HG03108 (cell line): ENCODE results near the gene PHAF1.

ENCODE experiments used
- ATAC-seq: cut with Tn5 transposase; IDR thresholded peaks from one replicate; pipeline ENCODE4 v1.9.1; 2021; ENCODE audit warnings: moderate library complexity; ENCODE audit not compliant: unreplicated experiment

Gene PHAF1

GRCh38 chr16:67109407-67110135, at the start of gene PHAF1:
TSS of gene PHAF1 (plus strand) at chr16:67109941. CDS start at chr16:67110176, 235 bp downstream.
- ATAC-seq: peak; percentile 82

DNA sequence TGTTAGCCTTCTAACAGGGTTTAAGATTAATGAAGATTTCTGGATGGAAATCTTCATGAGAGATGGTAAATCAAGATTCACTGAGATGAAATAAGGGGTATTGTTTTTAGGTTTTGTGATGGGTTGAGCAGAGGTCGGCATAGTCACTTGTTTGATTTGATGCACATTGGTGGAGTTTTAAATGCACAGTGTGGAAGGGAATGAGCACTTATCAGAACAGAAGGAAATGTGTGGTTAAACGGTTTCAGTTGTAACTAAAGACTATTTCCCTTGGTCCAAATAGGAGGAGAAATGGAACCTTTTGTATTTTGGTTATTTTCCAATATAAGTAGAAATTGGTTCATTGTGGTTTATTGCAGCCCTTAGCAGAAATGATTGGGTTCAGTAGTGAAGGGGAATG, 46.7 kb upstream of the PHAF1 start:
- ATAC-seq: no peak

- ATAC-seq: no peak
These were observed 41.5 kb upstream of the PHAF1 start for GRCh38 chr16:67068212-67068753.

DNA sequence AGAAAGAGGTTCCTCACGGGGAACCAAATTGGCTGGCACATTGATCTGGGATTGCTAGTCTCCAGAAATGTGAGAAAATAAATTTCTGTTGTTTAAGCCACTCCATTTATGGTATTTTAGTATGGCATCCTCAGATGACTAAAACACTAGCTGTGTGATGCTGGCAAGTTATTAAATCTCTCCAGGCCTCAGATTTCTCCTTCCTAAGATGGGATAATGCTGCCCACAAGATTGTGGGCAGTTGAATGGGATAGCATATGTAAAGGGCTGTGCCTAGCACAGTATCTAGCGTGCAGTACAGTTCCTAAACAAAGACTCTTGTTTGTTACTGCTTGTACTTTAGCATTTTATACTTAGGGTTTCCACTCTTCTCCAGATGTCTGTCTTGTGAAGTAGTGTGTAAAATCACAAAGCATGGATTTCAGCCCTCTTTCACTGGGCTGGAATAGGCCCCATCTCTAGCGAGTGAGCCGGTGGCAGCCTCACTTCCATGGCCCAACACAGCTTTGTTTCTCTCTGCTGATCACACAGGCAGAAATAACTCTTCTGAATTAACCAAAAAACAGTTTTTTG, 38.2 kb upstream of the PHAF1 start:
- ATAC-seq: no peak

- ATAC-seq: no peak
These were observed 34.4 kb upstream of the PHAF1 start for GRCh38 chr16:67075331-67075730.

DNA sequence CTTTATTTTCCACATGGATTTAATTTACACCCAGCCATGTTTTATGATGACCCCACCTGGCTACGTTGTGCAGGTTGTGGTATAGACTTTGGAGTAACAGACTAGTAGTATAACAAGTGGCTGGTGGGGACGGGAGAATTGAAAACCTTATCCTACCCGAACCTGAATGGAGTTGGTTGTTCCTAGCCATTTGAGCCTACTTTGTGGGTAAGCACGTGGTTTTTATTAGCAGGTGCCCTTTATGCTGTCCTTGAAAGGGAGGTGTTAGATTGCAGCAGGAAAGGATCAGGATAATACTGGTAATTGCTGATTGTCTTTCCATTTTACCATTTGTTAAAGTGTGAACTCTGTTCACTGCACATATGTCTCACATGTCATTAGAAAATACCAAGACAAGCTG, 31.9 kb upstream of the PHAF1 start:
- ATAC-seq: no peak

DNA sequence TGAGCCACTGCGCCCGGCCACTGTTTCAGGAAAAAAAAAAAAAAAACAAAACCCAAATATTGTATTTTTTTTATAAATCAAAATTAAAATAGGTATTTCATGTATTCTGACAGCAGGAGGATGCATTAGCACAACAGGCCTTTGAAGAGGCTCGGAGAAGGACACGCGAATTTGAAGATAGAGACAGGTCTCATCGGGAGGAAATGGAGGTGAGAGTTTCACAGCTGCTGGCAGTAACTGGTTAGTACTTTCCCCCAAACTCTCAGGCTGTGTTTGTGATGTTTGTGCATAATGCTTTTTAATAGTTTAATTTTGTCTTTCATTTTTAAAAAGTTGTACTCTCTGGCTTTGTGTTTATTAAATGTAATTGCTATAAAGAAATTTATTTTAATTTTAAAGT, 27.6 kb upstream of the PHAF1 start:
- no peak for ATAC-seq

- no peak for ATAC-seq
These were observed 26.9 kb upstream of the PHAF1 start for GRCh38 chr16:67082891-67083290.

DNA sequence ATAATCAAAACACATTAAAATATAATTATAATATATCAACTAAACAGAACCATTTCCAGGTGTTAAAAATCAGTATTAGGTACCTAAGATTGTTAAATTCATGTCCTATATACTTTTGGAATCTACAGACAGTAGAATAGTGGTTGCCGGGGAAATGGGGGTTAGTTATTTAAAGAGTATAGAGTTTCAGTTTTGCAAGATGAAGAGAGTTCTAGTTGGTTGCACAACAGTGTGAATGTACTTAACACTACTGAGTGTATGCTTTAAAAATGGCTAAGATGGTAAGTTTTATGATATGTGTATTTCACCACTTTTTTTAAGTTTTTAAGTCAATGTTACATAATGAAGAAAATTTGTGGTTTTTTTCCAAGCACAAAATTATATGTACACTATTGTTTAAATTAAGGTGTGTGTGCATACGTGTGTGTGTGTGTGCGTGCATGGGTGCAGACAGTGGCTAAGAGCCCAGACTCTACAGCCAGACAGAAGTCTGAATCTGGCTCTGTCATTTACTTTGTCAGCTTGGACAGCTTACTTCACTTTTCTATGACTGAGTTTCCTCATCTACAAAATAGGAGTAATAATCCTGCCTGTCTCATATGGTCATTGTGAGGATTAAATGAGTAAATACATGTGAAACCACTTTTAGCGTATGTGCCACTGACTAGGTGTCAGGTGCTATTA, 25.3 kb upstream of the PHAF1 start:
- peak; percentile 75 for ATAC-seq

DNA sequence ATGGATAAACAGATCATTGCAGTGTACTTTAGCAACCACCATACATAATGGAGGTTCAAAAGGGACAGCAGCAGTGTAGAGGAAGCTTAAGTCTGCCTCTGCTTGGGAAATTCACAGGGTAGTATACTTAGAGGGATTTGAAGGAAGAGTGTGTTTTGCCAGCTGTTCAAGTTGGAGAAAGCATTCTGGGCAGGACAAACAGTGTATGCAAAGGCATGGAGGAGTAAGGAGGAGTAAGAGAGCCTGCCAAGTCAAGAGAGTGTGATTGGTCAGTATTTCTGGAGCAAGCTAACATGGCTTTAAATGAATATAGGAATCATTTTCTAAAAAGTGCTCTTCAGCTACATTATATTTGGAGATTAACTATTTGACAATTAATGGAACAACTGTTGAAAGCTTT, 22.9 kb upstream of the PHAF1 start:
- ATAC-seq: no peak

GRCh38 chr16:67087291-67087690, 22.4 kb upstream of the PHAF1 start:
- ATAC-seq: no peak

DNA sequence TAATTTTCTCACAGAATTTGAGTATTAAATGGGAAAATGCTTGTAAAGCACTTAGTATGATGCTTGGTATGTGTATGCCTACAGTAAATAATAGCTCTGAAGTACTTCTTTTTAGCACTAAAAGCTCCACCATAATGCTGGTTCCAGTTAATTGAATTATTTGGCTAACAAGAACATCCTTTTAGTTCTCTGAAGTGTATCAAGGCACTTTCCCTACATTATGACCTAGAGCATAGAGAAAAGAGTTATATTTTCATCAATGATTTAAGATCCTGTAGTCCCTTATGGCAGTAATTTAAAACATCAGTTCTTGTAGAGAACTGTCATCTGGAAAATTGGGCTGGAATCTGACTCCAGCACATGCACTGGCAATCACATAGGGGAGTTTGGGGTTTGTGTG, 21.9 kb upstream of the PHAF1 start:
- no peak for ATAC-seq

- ATAC-seq: no peak
These were observed 21.2 kb upstream of the PHAF1 start for GRCh38 chr16:67088551-67088950.

DNA sequence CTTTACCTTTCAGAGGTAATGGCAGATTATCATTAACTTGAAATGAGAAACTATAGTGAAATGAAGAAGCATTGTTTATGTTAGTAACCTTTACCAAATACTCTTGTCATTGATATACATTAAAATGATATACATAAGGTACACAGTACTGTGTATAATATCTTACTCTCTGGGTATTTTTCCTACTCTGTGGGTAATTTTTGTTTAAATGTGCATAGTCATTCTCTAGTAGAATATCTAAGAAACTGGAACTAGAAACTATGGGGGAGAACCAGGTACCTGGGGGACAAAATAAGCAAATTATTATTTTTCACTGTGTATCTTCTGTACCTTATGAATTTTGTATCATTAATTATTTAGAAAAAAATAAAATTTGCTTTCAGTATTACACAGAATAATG, 20.6 kb upstream of the PHAF1 start:
- ATAC-seq: no peak

GRCh38 chr16:67091906-67092566, 17.7 kb upstream of the PHAF1 start:
- ATAC-seq: no peak

GRCh38 chr16:67093098-67093726, 16.5 kb upstream of the PHAF1 start:
- ATAC-seq: no peak

DNA sequence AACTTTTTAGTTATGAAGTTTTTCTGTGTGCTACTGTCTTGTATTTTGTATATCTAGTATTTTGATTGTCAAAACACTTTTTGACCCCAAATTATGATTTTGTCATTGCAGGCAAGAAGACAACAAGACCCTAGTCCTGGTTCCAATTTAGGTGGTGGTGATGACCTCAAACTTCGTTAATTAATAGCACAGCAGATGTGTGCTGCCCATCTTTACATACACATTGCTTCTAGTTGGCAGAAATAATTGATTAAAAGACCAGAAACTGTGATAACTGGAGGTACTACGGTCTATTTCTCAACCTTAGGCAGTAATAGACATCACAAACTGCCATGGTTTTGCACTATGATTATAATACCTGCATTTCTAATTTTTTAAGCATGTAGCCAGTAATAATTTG, 11.1 kb upstream of the PHAF1 start:
- no peak for ATAC-seq

DNA sequence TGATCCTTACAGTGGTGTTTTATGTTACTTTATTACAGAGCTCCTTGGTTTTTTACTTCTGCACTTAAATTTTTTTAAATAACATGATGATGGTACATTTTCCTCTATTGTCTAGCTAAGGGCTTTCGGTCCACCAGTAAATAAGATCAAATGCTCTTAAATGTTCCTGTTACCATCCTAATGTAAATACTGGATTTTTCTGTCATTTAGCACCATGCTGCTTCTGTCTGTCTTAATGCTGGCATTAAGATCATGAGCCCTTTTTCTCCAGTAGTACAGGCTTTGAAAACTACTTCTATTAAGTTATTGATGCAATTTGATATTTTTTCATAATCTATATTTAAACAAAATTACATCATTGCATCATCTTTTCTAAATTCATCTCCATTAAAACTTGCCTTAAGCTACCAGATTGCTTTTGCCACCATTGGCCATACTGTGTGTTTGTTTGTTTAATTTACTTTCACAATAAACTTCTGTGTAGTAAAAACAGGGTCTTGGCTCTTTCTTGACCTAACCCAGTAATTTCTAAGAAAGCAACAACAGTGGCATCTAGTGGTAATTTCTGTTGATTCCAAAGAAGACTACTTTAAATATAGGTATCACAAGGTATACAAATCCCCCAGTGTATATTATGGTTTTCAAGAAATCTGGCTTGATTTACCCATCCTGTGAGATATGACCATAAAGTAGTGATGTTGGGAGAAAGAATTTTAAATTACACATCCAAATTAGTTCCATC, 9.0 kb upstream of the PHAF1 start:
- no peak for ATAC-seq

GRCh38 chr16:67101311-67102082, 8.2 kb upstream of the PHAF1 start:
- no peak for ATAC-seq

DNA sequence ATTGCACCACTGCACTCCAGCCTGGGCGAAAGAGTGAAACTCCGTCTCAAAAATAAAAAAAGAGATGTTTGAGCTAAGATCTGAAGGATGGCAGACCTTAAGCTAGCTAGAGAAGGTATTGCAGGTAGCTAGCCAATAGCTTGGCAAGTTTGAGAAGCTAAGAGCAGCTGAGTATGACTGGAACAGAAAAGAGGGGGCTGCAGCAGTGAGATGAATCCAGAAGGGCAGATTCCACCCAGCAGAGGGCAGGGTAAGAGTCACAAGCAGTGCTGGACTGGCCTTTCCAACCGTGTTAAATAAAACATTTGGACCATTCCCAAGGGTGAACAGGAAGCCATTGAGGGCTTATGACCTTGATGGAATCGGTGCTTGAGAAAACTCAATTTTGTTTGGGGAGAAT, 5.7 kb upstream of the PHAF1 start:
- no peak for ATAC-seq
